Measurements from ENCODE around the gene RIC8B. TPM values are rescaled to one million over a fixed set of nuclear protein-coding genes. Genes with fewer than 3 reads are reported as not detected.

Gene RIC8B
- polyA plus RNA-seq, 2 of the 4 experiments (the other 2 are of a cell fraction), result 10.5 to 25.5 TPM

DNA sequence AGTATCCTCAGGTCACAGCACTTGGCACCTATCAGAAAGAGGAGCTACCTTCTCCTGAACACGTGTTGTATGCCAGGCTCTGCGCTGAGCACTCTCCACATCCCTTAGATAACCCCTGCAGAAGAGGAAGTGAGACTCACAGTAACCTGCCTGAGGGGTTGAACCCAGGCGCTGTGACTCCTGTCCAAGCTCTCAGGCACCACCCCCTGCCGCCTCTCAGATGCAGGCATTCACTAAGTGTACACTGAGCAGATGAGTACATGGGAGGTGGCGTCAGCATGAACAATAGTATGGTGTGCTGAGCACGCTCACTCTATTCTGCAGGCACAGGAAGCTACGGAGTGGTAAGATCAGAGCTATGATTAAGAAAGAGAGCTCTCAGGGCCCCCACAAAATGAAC, 21.0 kb upstream of the RIC8B start:
- Histone ChIP-seq H3K4me2 (no peak overlapping the region), H3K4me3 (no peak overlapping the region), H3K9me3 (no peaks in the 10 kb centered on the region), H3K4me1 (no peaks in the 10 kb centered on the region), H3K27ac (no peak overlapping the region)
- ATAC-seq (no peak), FAIRE-seq (no peak), DNase-seq (ENCODE audit: low read depth in 1 of 2, low spot score in 1 of 2) (no peak)
- WGBS (ENCODE audit: missing lambda C conversion rate), result 85% methylated on average over 5 of the region's 7 CpGs
- POLR2A ChIA-PET, result interaction anchor here (0.7 kb wide), 1 partner anchor 21 kb away, joined by 3 read pairs; the partner anchor contains the start of gene RIC8B
- CTCF ChIA-PET, result interaction anchor here (1.0 to 1.3 kb wide), 4 partner anchors 9 to 88 kb away, joined by 3 to 4 read pairs (median 3); no protein-coding TSS in a partner anchor
- TF ChIP-seq SREBF2 (IDR thresholded peaks at IDR 0.05), result no peak
- TF ChIP-seq, protein P1, sequence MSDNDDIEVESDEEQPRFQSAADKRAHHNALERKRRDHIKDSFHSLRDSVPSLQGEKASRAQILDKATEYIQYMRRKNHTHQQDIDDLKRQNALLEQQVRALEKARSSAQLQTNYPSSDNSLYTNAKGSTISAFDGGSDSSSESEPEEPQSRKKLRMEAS (IDR thresholded peaks at IDR 0.05), result no peak
- no peak for TF ChIP-seq NPAS2 (CRISPR knock-in tag; IDR thresholded peaks at IDR 0.05; ENCODE audit: borderline replicate concordance)
- no peak for TF ChIP-seq RARB (CRISPR knock-in tag; IDR thresholded peaks at IDR 0.05)
- TF ChIP-seq POLR2A (IDR thresholded peaks at IDR 0.05; ENCODE audit: low read length), result no peak
- TF ChIP-seq CBX8 (IDR thresholded peaks at IDR 0.05), result no peak
- TF ChIP-seq FOXS1 (CRISPR knock-in tag; IDR thresholded peaks at IDR 0.05), result no peak
- TF ChIP-seq, protein P2, sequence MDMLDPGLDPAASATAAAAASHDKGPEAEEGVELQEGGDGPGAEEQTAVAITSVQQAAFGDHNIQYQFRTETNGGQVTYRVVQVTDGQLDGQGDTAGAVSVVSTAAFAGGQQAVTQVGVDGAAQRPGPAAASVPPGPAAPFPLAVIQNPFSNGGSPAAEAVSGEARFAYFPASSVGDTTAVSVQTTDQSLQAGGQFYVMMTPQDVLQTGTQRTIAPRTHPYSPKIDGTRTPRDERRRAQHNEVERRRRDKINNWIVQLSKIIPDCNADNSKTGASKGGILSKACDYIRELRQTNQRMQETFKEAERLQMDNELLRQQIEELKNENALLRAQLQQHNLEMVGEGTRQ (IDR thresholded peaks at IDR 0.05), result no peak
- TF ChIP-seq, protein P3, sequence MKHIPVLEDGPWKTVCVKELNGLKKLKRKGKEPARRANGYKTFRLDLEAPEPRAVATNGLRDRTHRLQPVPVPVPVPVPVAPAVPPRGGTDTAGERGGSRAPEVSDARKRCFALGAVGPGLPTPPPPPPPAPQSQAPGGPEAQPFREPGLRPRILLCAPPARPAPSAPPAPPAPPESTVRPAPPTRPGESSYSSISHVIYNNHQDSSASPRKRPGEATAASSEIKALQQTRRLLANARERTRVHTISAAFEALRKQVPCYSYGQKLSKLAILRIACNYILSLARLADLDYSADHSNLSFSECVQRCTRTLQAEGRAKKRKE (CRISPR knock-in tag; IDR thresholded peaks at IDR 0.05; ENCODE audit: low read depth), result no peak
- TF ChIP-seq ZSCAN20 (CRISPR knock-in tag; IDR thresholded peaks at IDR 0.05), result no peak

DNA sequence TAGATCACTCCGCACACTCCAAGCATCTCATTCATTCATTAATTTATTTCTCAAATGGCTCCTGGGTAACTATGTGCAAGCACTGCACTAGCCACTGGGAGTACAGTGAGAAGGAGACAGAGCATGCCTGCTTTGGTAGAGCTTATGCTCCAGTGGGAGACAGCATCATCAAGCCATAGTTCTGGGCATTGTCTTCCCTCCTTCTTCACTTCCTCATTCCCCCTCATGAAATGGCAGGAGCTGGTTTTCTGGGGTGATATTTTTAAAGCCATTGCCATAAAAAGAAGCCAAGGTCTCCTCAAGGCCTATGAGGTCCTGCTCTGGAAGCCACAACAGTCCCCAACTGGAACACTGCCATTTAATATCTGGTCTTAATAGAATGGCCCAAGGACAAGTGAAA, 20.2 kb upstream of the RIC8B start:
- no peaks in the 10 kb centered on the region for H3K9me3 ChIP-seq
- FAIRE-seq, result no peak
- POLR2A ChIA-PET, result no interaction called here
- H3K27ac ChIP-seq, result no peak overlapping the region
- DNase-seq (ENCODE audit: low read depth in 1 of 2, low spot score in 1 of 2), result no peak
- 95% methylated on average over 1 of the region's 1 CpG for WGBS (ENCODE audit: missing lambda C conversion rate)
- ATAC-seq, result no peak
- TF ChIP-seq RARB (CRISPR knock-in tag; IDR thresholded peaks at IDR 0.05) (no peak), CHD4 (IDR thresholded peaks at IDR 0.05; ENCODE audit: borderline replicate concordance) (no peak)
- no peak overlapping the region for H3K4me3 ChIP-seq
- no peak overlapping the region for H3K4me2 ChIP-seq
- CTCF ChIA-PET, result interaction anchor here (1.0 to 1.3 kb wide), 3 partner anchors 9 to 88 kb away, joined by 3 read pairs; no protein-coding TSS in a partner anchor
- H3K4me1 ChIP-seq, result no peaks in the 10 kb centered on the region

DNA sequence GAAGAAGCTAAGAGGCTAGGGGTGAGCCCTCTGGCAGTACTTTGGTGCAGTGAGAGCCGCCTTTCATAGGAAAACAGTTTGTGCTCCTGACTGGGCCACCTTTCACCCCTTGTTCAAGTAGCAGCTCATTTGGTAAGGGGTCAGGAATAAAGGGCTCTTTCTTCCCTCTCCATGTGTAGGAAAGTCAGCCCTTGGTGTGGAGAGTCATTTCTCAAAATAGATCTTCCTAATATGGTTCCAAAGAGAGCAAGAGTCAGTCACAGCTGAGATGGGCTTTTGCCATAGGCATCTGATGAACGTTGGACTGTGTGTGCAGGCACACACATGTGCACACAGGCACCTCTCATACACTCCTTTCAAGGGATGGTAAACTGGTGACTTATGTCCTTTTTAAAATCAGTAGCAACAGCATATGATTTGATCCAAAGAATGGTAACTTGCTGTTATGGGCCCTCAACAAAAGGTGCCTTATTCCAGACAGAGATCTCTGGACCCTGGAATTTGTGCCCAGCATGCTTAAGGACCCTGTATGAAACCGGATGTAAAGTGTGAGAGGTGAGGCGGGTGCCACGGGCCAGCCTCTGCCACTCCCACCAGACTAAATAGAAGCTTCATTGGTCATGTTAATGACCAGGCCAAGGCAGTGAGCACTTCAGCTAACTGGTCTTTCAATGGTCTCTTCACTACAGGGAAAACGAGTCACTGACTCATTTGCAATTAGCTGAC, 16.7 kb upstream of the RIC8B start:
- POLR2A ChIA-PET, result no interaction called here
- no peak for FAIRE-seq
- TF ChIP-seq CBX2 (IDR thresholded peaks at IDR 0.05; ENCODE audit: borderline replicate concordance, low read depth) (no peak), ZSCAN20 (CRISPR knock-in tag; IDR thresholded peaks at IDR 0.05) (no peak), JUNB (IDR thresholded peaks at IDR 0.05) (no peak)
- no peak for DNase-seq (ENCODE audit: low read depth in 1 of 2, low spot score in 1 of 2)
- H3K4me3 ChIP-seq, result no peak overlapping the region
- H3K4me2 ChIP-seq, result no peak overlapping the region
- WGBS (ENCODE audit: missing lambda C conversion rate), result 63% methylated on average over 6 of the region's 6 CpGs
- H3K4me1 ChIP-seq, result no peaks in the 10 kb centered on the region
- no peak overlapping the region for H3K27ac ChIP-seq
- ATAC-seq, result no peak
- CTCF ChIA-PET, result interaction anchor here (1.5 kb wide), 1 partner anchor 10 kb away, joined by 9 read pairs; no protein-coding TSS in a partner anchor
- H3K9me3 ChIP-seq, result no peaks in the 10 kb centered on the region

DNA sequence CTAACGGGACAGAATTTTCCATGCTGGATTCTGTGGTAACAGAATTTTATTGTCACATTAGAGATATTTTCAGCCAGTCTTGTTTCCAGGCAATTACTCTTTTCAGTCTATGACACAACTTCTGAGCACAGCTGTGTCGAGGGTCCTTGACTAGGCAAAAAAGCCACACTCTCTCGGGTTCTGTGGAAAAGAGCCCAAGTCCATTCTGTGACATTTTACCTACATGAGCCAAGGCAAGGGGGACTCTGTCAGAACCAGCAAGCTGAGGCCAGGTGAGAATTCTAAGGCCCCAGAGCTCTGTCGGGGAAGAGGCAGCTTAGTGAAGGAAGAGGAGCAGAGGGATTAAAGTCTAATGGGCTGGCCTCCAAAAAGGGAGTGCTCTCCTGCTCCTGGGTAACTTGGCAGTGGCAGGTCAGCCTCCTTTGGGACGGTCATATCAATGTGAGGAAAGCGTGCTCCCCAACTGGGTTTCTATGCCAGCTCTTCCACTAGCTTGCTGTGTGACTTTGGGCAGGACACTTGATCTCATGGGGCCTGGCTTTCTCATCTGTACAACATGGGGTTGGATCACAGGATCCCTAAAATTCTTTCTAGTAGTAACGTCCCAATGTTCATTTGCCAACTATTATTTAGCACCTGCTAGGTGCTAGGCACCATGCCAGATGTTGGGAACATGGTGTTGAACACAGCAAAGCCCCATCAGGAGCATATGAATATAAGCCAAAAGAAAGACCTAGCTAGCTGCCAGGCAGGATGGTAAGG, 16.0 kb upstream of the RIC8B start:
- ATAC-seq (no peak), FAIRE-seq (no peak), DNase-seq (ENCODE audit: low read depth in 1 of 2, low spot score in 1 of 2) (no peak)
- Histone ChIP-seq H3K9me3 (no peaks in the 10 kb centered on the region), H3K4me3 (no peak overlapping the region), H3K4me2 (no peak overlapping the region), H3K4me1 (no peaks in the 10 kb centered on the region), H3K27ac (no peak overlapping the region)
- ChIA-PET CTCF (interaction anchor here (0.9 to 1.5 kb wide), 2 partner anchors 9 to 14 kb away, joined by 4 to 9 read pairs; no protein-coding TSS in a partner anchor), POLR2A (no interaction called here)
- WGBS (ENCODE audit: missing lambda C conversion rate), result 71% methylated on average over 7 of the region's 7 CpGs
- TF ChIP-seq RCOR1 (IDR thresholded peaks at IDR 0.05; ENCODE audit: low read depth, low read length), result no peak
- no peak for TF ChIP-seq TP53 (CRISPR knock-in tag; IDR thresholded peaks at IDR 0.05)
- no peak for TF ChIP-seq MAZ (IDR thresholded peaks at IDR 0.05; ENCODE audit: borderline replicate concordance, low read depth, low read length)
- no peak for TF ChIP-seq RAD21 (conservative IDR thresholded peaks at IDR 0.05 in 1 of 2, IDR thresholded peaks at IDR 0.05 in 1 of 2)
- TF ChIP-seq RNF2 (IDR thresholded peaks at IDR 0.05; ENCODE audit: borderline replicate concordance, low read depth), result no peak
- no peak for TF ChIP-seq FOXS1 (CRISPR knock-in tag; IDR thresholded peaks at IDR 0.05)
- TF ChIP-seq ZC3H11A (IDR thresholded peaks at IDR 0.05), result no peak
- TF ChIP-seq, protein P4, sequence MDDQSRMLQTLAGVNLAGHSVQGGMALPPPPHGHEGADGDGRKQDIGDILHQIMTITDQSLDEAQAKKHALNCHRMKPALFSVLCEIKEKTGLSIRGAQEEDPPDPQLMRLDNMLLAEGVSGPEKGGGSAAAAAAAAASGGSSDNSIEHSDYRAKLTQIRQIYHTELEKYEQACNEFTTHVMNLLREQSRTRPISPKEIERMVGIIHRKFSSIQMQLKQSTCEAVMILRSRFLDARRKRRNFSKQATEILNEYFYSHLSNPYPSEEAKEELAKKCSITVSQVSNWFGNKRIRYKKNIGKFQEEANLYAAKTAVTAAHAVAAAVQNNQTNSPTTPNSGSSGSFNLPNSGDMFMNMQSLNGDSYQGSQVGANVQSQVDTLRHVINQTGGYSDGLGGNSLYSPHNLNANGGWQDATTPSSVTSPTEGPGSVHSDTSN (IDR thresholded peaks at IDR 0.05), result no peak
- TF ChIP-seq ZNF302 (CRISPR knock-in tag; IDR thresholded peaks at IDR 0.05), result no peak
- no peak for TF ChIP-seq FOSL2 (IDR thresholded peaks at IDR 0.05)
- no peak for TF ChIP-seq FOSL2 (CRISPR knock-in tag; IDR thresholded peaks at IDR 0.05)
- TF ChIP-seq KDM5A (IDR thresholded peaks at IDR 0.05), result no peak
- TF ChIP-seq, protein P3 (CRISPR knock-in tag; IDR thresholded peaks at IDR 0.05; ENCODE audit: low read depth), result no peak
- no peak for TF ChIP-seq RARB (CRISPR knock-in tag; IDR thresholded peaks at IDR 0.05)
